ENCODE measurements around the gene ANXA3.

DNA sequence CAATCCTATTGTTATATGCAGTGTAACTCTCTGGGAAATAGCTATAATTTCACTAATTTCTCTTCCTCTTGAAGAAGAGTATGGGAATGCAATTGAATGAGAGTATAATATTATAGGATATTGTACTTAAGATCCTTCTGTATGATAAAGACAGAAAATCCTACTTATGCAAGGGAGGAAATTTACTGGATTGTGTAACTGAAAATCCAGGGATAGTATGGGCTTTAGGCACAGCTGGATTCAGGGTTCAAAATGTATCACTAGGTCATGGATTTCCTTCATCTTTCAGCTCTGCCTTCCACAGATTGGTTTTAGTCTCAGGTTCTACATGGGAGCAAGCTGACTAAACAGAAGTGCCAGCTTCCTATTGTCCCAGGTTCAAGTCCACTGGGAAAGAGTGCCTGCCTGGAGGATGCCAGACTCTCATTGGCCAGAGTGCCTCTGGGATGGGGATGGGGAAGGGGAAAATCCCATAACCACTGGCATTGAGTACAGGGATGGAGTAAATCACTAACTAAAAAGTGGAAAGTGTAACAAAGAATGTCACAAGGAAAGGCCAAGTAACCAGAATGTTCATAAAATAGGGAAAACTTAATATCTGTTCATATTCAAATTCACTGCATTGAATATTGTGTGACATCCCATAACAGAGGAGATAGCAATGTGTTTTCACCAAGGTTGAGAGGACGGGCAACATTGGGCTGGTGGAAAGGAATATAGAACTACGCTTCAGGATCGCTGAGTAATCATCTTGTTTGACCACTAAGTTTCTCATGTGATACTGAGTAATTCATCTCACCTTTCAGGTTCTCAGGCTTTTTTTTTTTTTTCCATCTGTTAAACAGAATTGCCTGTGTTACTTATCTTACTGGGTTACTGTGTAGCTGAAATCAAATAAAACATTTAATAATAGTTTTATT lies 75.7 kb downstream of the ANXA3 start:
- no peak for TF ChIP-seq POLR2A (IDR thresholded peaks at IDR 0.05)
- TF ChIP-seq, protein P1, sequence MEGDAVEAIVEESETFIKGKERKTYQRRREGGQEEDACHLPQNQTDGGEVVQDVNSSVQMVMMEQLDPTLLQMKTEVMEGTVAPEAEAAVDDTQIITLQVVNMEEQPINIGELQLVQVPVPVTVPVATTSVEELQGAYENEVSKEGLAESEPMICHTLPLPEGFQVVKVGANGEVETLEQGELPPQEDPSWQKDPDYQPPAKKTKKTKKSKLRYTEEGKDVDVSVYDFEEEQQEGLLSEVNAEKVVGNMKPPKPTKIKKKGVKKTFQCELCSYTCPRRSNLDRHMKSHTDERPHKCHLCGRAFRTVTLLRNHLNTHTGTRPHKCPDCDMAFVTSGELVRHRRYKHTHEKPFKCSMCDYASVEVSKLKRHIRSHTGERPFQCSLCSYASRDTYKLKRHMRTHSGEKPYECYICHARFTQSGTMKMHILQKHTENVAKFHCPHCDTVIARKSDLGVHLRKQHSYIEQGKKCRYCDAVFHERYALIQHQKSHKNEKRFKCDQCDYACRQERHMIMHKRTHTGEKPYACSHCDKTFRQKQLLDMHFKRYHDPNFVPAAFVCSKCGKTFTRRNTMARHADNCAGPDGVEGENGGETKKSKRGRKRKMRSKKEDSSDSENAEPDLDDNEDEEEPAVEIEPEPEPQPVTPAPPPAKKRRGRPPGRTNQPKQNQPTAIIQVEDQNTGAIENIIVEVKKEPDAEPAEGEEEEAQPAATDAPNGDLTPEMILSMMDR (IDR thresholded peaks at IDR 0.05): no peak
